Ovary (tissue), 3 donors: ENCODE results near the gene C6orf15.

Experiments
- EP300 ChIP-seq: sonication (generic); formaldehyde crosslinking; IDR thresholded peaks from one replicate; pipeline ENCODE4 v1.6.1; 2017; ENCODE audit warnings: antibody characterized with exemption
- POLR2A ChIP-seq: fragments of 450-650 bp; IDR thresholded peaks from one replicate; pipeline ENCODE4 v1.6.1; 2017; ENCODE audit warnings: antibody characterized with exemption, mild to moderate bottlenecking, moderate library complexity
- TF ChIP-seq, protein P1 (sequence below), 3 donors: fragments of 450-650 bp in 2 of 3; fragments of 200-600 bp in 1 of 3; IDR thresholded peaks; one replicate each; pipeline versions ENCODE4 v1.5.1 to v1.8.0; 2016 to 2022; ENCODE audit warnings: antibody characterized with exemption in 3 of 3, mild to moderate bottlenecking in 1 of 3
- donor health status: DM: no; HTN: no; CAD: no.

- TF ChIP-seq, protein P1, sequence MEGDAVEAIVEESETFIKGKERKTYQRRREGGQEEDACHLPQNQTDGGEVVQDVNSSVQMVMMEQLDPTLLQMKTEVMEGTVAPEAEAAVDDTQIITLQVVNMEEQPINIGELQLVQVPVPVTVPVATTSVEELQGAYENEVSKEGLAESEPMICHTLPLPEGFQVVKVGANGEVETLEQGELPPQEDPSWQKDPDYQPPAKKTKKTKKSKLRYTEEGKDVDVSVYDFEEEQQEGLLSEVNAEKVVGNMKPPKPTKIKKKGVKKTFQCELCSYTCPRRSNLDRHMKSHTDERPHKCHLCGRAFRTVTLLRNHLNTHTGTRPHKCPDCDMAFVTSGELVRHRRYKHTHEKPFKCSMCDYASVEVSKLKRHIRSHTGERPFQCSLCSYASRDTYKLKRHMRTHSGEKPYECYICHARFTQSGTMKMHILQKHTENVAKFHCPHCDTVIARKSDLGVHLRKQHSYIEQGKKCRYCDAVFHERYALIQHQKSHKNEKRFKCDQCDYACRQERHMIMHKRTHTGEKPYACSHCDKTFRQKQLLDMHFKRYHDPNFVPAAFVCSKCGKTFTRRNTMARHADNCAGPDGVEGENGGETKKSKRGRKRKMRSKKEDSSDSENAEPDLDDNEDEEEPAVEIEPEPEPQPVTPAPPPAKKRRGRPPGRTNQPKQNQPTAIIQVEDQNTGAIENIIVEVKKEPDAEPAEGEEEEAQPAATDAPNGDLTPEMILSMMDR (IDR thresholded peaks at IDR 0.05) = no peak
- TF ChIP-seq POLR2A = no peak
- TF ChIP-seq EP300 = no peak
Observed at GRCh38 chr6:31126396-31127175, 14.2 kb upstream of the C6orf15 start.
